ENCODE data around the gene PRCD.
"Not testable (repeated sequence)": the region's sequence is repeated elsewhere in the genome, so short reads cannot be mapped to it uniquely, and the experiment has no call there.

DNA sequence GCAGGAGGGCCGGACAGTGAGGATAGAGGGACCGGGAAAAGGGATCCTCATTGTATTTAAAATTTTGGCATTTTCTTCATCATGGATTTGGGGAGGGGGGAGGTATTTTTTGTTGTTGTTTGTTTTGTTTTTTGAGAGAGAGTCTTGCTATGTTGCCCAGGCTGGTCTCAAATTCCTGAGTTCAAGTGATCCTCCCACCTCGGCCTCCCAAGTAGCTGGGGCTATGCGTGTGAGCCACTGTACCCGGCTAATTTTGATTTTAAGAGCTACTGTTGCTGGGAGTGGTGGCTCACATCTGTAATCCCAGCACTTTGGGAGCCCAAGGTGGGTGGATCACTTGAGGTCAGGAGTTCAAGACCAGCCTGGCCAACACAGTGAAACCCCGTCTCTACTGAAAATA, 25.5 kb upstream of the PRCD start:
- TF ChIP-seq POLR2A (IDR thresholded peaks at IDR 0.05; ENCODE audit: low read length); GATA1 (IDR thresholded peaks at IDR 0.05; ENCODE audit: low read depth, low read length): not testable (repeated sequence)

All from erythroblast (primary cell).